GM19240 (cell line): ENCODE results near the gene GGN.

Source experiments
- DNase-seq: peaks from one replicate; pipeline ENCODE4 v3.0.0; 2011; ENCODE audit warnings: low spot score; ENCODE audit not compliant: insufficient read length

GGN gene

GRCh38 chr19:38388349-38389100 lies 691 bp upstream of the GGN start, which contains the start of gene SPRED3:
SPRED3 (plus strand) TSS chr19:38388697; CDS start chr19:38390303, 1,606 bp downstream.
- DNase-seq: no peak

- DNase-seq: no peak
Measured at GRCh38 chr19:38386971-38387549, 774 bp downstream of the GGN start.

GRCh38 chr19:38386300-38386970 lies 1.4 kb downstream of the GGN start:
- no peak for DNase-seq

GRCh38 chr19:38385804-38386257 lies 2.0 kb downstream of the GGN start:
- DNase-seq: no peak

- no peak for DNase-seq
Measured at GRCh38 chr19:38385057-38385803, 2.6 kb downstream of the GGN start.

- DNase-seq: no peak
Measured at GRCh38 chr19:38384209-38385027, 3.4 kb downstream of the GGN start.

- DNase-seq: no peak
Measured at GRCh38 chr19:38383743-38384142, 4.1 kb downstream of the GGN start.

GRCh38 chr19:38383184-38383583 lies 4.7 kb downstream of the GGN start:
- DNase-seq: no peak

GRCh38 chr19:38381138-38381537 lies 6.7 kb downstream of the GGN start:
- no peak for DNase-seq

- no peak for DNase-seq
Measured at GRCh38 chr19:38378866-38379265, 9.0 kb downstream of the GGN start.

GRCh38 chr19:38377052-38377451 lies 10.8 kb downstream of the GGN start:
- DNase-seq: no peak

GRCh38 chr19:38376576-38376975 lies 11.3 kb downstream of the GGN start:
- no peak for DNase-seq

GRCh38 chr19:38375748-38376147 lies 12.1 kb downstream of the GGN start:
- DNase-seq: no peak

GRCh38 chr19:38375098-38375493 lies 12.7 kb downstream of the GGN start:
- DNase-seq: no peak

- peak; percentile 97 for DNase-seq
Measured at GRCh38 chr19:38374332-38375097, 13.3 kb downstream of the GGN start, which contains the start of gene PSMD8. PSMD8 (plus strand) TSS chr19:38374571; CDS start chr19:38374602, 31 bp downstream.

- DNase-seq: no peak
Measured at GRCh38 chr19:38373907-38374331, 13.9 kb downstream of the GGN start.

- no peak for DNase-seq
Measured at GRCh38 chr19:38371081-38371480, 16.8 kb downstream of the GGN start.

- no peak for DNase-seq
Measured at GRCh38 chr19:38370299-38370698, 17.5 kb downstream of the GGN start.

GRCh38 chr19:38369584-38369983 lies 18.2 kb downstream of the GGN start:
- DNase-seq: no peak

GRCh38 chr19:38367041-38367440 lies 20.8 kb downstream of the GGN start:
- no peak for DNase-seq
